ENCODE results near the gene CDK2. TPM values are rescaled to one million over a fixed set of nuclear protein-coding genes. Genes with fewer than 3 reads are reported as not detected.

The CDK2 gene
- total RNA-seq, 1 experiment from 2014 or later, result 76.4 TPM

DNA sequence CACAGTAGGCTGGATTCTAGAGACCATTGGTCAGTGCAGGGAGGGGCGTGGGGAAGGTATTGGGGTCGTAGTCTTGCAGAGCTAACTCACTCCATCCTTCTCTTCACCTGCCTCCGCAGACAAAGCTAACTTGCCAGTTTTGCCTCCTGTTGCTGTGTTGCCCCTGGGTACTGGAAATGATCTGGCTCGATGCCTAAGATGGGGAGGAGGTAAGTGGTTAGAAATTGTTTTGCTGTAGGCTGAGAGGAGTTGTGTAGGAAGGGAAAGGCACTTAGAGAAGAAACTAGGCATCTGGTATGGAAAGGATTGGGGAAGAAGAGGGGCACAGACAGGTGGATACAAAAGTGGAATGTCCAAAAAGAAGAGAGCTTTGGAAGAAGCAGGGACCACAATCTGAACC, 24.6 kb upstream of the CDK2 start:
- TF ChIP-seq CTCF (IDR thresholded peaks at IDR 0.05; ENCODE audit: unreplicated experiment), result no peak
- Mint-ChIP-seq H3K36me3 (ENCODE audit: insufficient read depth, unreplicated experiment) (no peaks in the 10 kb centered on the region), H3K9me3 (ENCODE audit: low read depth, unreplicated experiment) (no peaks in the 10 kb centered on the region), H3K27ac (ENCODE audit: unreplicated experiment) (no peak overlapping the region), H3K4me3 (ENCODE audit: low read depth, unreplicated experiment) (no peak overlapping the region), H3K27me3 (ENCODE audit: unreplicated experiment) (no peaks in the 10 kb centered on the region), H3K4me1 (ENCODE audit: low read depth, unreplicated experiment) (peaks cover 18% of the 10 kb centered on the region)
- intact Hi-C loops (cut with micrococcal nuclease; ENCODE audit: unreplicated experiment), result no loop called here
- no peak for DNase-seq
- no TSS peak for BruUV-seq (replicated peaks)
- CTCF ChIA-PET, result no interaction called here

- no peak for DNase-seq
- TF ChIP-seq CTCF (IDR thresholded peaks at IDR 0.05; ENCODE audit: unreplicated experiment), result no peak
- intact Hi-C loops (cut with micrococcal nuclease; ENCODE audit: unreplicated experiment), result no loop called here
- H3K27ac Mint-ChIP-seq (ENCODE audit: unreplicated experiment), result no peak overlapping the region
- no peak overlapping the region for H3K4me3 Mint-ChIP-seq (ENCODE audit: low read depth, unreplicated experiment)
- no TSS peak for BruUV-seq (replicated peaks)
- H3K9me3 Mint-ChIP-seq (ENCODE audit: low read depth, unreplicated experiment), result no peaks in the 10 kb centered on the region
- no peaks in the 10 kb centered on the region for H3K27me3 Mint-ChIP-seq (ENCODE audit: unreplicated experiment)
- peaks cover 12% of the 10 kb centered on the region for H3K4me1 Mint-ChIP-seq (ENCODE audit: low read depth, unreplicated experiment)
- no peaks in the 10 kb centered on the region for H3K36me3 Mint-ChIP-seq (ENCODE audit: insufficient read depth, unreplicated experiment)
- CTCF ChIA-PET, result no interaction called here
These were observed 24.0 kb upstream of the CDK2 start for GRCh38 chr12:55942577-55943136.

DNA sequence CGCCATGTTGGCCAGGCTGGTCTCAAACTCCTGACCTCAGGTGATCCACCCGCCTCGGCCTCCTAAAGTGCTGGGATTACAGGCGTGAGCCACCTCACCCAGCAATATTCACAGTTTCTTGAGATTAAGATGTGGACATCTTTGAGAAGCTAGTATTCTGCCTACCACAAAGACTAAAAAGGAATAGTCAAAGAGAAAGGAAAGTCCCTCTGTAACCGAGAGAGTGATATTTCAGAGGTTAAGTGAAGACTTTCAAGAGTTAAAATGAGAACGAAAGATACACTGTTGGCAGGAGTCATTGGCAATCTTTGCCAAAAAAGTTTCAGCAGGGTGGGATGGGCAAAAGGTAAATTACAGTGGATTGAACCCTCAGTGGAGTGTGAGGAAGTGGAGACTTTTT, 20.1 kb upstream of the CDK2 start:
- no peaks in the 10 kb centered on the region for H3K27me3 Mint-ChIP-seq (ENCODE audit: unreplicated experiment)
- intact Hi-C loops (cut with micrococcal nuclease; ENCODE audit: unreplicated experiment), result no loop called here

GRCh38 chr12:55955344-55955743, 11.3 kb upstream of the CDK2 start:
- no TSS peak for BruUV-seq (replicated peaks)
- H3K4me1 Mint-ChIP-seq (ENCODE audit: low read depth, unreplicated experiment), result peaks cover 31% of the 10 kb centered on the region

More for the DNA sequence above, 20.1 kb upstream of the CDK2 start:
- no peak for TF ChIP-seq CTCF (IDR thresholded peaks at IDR 0.05; ENCODE audit: unreplicated experiment)
- peaks cover 2% of the 10 kb centered on the region for H3K36me3 Mint-ChIP-seq (ENCODE audit: insufficient read depth, unreplicated experiment)
- DNase-seq, result no peak
- H3K9me3 Mint-ChIP-seq (ENCODE audit: low read depth, unreplicated experiment), result no peaks in the 10 kb centered on the region
- H3K4me1 Mint-ChIP-seq (ENCODE audit: low read depth, unreplicated experiment), result no peaks in the 10 kb centered on the region
- no peak overlapping the region for H3K27ac Mint-ChIP-seq (ENCODE audit: unreplicated experiment)
- CTCF ChIA-PET, result interaction anchor here (0.7 kb wide), 1 partner anchor 67 kb away, joined by 5 read pairs; no protein-coding TSS in a partner anchor
- no TSS peak for BruUV-seq (replicated peaks)
- no peak overlapping the region for H3K4me3 Mint-ChIP-seq (ENCODE audit: low read depth, unreplicated experiment)

More at GRCh38 chr12:55955344-55955743, 11.3 kb upstream of the CDK2 start:
- Mint-ChIP-seq H3K27me3 (ENCODE audit: unreplicated experiment) (no peaks in the 10 kb centered on the region), H3K9me3 (ENCODE audit: low read depth, unreplicated experiment) (no peaks in the 10 kb centered on the region), H3K4me3 (ENCODE audit: low read depth, unreplicated experiment) (no peak overlapping the region), H3K27ac (ENCODE audit: unreplicated experiment) (no peak overlapping the region), H3K36me3 (ENCODE audit: insufficient read depth, unreplicated experiment) (peaks cover 19% of the 10 kb centered on the region)
- DNase-seq, result no peak
- intact Hi-C loops (cut with micrococcal nuclease; ENCODE audit: unreplicated experiment), result no loop called here
- CTCF ChIA-PET, result interaction anchor here (0.6 to 2.8 kb wide), 4 partner anchors 19 to 132 kb away, joined by 3 to 14 read pairs (median 5); partner anchors contain the start of gene RAB5B
- no peak for TF ChIP-seq CTCF (IDR thresholded peaks at IDR 0.05; ENCODE audit: unreplicated experiment)
